Measurements from ENCODE around the gene GPRC5D. TPM values are rescaled to one million over a fixed set of nuclear protein-coding genes. Genes with fewer than 3 reads are reported as not detected.

The GPRC5D gene
- total and polyA plus RNA-seq, 9 of the 15 experiments (the other 6 are each of a cell fraction or from before 2014, with no cell fraction given) = 1.0 to 1.1 TPM; not detected in 7

- POLR2A ChIA-PET = no interaction called here
Observed at GRCh38 chr12:12900786-12901157, 51.2 kb downstream of the GPRC5D start.

More at GRCh38 chr12:12900786-12901157, 51.2 kb downstream of the GPRC5D start:
- no TSS peak for BruUV-seq (replicated peaks)
- FAIRE-seq (no peak), DNase-seq (ENCODE audit: extremely low read depth in 1 of 4, low spot score in 3 of 4) (no peak), ATAC-seq (no peak)
- no peaks in the 10 kb centered on the region for H3K36me3 ChIP-seq (ENCODE audit: control insufficient read depth, insufficient read depth, low read length)
- in situ Hi-C loops (cut with MboI) (no loop called here), intact Hi-C loops (cut with micrococcal nuclease) (no loop called here)
- no peak overlapping the region for H3K4me3 ChIP-seq
- 0% methylated on average over 1 of the region's 2 CpGs for WGBS (ENCODE audit: insufficient coverage, low coverage, missing lambda C conversion rate)
- CTCF ChIA-PET (ENCODE audit: low intra/inter-chr PET ratio) = no interaction called here
- H3K27me3 ChIP-seq (ENCODE audit: control insufficient read depth in 2 of 2, insufficient read depth in 2 of 2, low read length in 2 of 2) = peaks cover 24 to 47% of the 10 kb centered on the region in 2 experiments
- H2AFZ ChIP-seq (ENCODE audit: low read depth, low read length) = no peak overlapping the region
- 0 out of 2 replicates have a peak, but pooled peaks cover 4% of the 10 kb centered on the region for H4K20me1 ChIP-seq (replicated peaks; ENCODE audit: control insufficient read depth, insufficient read depth, low read length)
- H3K27ac ChIP-seq (ENCODE audit: extremely low read depth, low read depth, low read length) = no peak overlapping the region
- TF ChIP-seq, protein P1, sequence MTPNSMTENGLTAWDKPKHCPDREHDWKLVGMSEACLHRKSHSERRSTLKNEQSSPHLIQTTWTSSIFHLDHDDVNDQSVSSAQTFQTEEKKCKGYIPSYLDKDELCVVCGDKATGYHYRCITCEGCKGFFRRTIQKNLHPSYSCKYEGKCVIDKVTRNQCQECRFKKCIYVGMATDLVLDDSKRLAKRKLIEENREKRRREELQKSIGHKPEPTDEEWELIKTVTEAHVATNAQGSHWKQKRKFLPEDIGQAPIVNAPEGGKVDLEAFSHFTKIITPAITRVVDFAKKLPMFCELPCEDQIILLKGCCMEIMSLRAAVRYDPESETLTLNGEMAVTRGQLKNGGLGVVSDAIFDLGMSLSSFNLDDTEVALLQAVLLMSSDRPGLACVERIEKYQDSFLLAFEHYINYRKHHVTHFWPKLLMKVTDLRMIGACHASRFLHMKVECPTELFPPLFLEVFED (CRISPR knock-in tag; conservative IDR thresholded peaks at IDR 0.05) = no peak
- TF ChIP-seq ZFP1 (CRISPR knock-in tag; IDR thresholded peaks at IDR 0.05) = no peak
- no peak for TF ChIP-seq YBX1 (IDR thresholded peaks at IDR 0.05)
- TF ChIP-seq, protein P2, sequence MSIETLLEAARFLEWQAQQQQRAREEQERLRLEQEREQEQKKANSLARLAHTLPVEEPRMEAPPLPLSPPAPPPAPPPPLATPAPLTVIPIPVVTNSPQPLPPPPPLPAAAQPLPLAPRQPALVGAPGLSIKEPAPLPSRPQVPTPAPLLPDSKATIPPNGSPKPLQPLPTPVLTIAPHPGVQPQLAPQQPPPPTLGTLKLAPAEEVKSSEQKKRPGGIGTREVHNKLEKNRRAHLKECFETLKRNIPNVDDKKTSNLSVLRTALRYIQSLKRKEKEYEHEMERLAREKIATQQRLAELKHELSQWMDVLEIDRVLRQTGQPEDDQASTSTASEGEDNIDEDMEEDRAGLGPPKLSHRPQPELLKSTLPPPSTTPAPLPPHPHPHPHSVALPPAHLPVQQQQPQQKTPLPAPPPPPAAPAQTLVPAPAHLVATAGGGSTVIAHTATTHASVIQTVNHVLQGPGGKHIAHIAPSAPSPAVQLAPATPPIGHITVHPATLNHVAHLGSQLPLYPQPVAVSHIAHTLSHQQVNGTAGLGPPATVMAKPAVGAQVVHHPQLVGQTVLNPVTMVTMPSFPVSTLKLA (conservative IDR thresholded peaks at IDR 0.05) = no peak
- TF ChIP-seq, protein P3, sequence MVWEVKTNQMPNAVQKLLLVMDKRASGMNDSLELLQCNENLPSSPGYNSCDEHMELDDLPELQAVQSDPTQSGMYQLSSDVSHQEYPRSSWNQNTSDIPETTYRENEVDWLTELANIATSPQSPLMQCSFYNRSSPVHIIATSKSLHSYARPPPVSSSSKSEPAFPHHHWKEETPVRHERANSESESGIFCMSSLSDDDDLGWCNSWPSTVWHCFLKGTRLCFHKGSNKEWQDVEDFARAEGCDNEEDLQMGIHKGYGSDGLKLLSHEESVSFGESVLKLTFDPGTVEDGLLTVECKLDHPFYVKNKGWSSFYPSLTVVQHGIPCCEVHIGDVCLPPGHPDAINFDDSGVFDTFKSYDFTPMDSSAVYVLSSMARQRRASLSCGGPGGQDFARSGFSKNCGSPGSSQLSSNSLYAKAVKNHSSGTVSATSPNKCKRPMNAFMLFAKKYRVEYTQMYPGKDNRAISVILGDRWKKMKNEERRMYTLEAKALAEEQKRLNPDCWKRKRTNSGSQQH (CRISPR knock-in tag; IDR thresholded peaks at IDR 0.05) = no peak
- TF ChIP-seq COPS2 (conservative IDR thresholded peaks at IDR 0.05) = no peak
- TF ChIP-seq MEIS2 (IDR thresholded peaks at IDR 0.05; ENCODE audit: partially characterized antibody) = no peak
- no peak for TF ChIP-seq ZNF717 (CRISPR knock-in tag; IDR thresholded peaks at IDR 0.05)
- no peaks in the 10 kb centered on the region for H3K9me1 ChIP-seq (ENCODE audit: control insufficient read depth, insufficient read depth, low read length)
- no peaks in the 10 kb centered on the region for H3K79me2 ChIP-seq (ENCODE audit: control insufficient read depth, insufficient read depth, low read length)
- no peak overlapping the region for H3K4me2 ChIP-seq (ENCODE audit: insufficient read depth, low read length)
- H3K4me1 ChIP-seq (replicated peaks in 1 of 2; ENCODE audit: control insufficient read depth in 2 of 2, insufficient read depth in 2 of 2, low read length in 2 of 2) = no peaks in the 10 kb centered on the region
- no peaks in the 10 kb centered on the region for H3K9me3 ChIP-seq (replicated peaks; ENCODE audit: control insufficient read depth, insufficient read depth, low read depth, low read length)
- no peak overlapping the region for H3K9ac ChIP-seq (ENCODE audit: insufficient read depth in 1 of 2, low read depth in 2 of 2, low read length in 2 of 2)
